SK-N-SH (cell line): Measurements from ENCODE around the gene IPCEF1. TPM values are rescaled to one million over a fixed set of nuclear protein-coding genes. Genes with fewer than 3 reads are reported as not detected.

Source experiments
- CTCF ChIA-PET: fragments of 300-600, 350-600 bp; formaldehyde crosslinking; extraction: SDS; loops from one replicate; lab custom pipeline; 2021; lab: Yijun Ruan, JAX
- POLR2A ChIA-PET: fragments of 350-600 bp; sonication (Branson Sonifier 250); formaldehyde crosslinking; extraction: SDS; loops from one replicate; lab custom pipeline; 2020; ENCODE audit warnings: antibody characterized with exemption, inconsistent platforms; lab: Yijun Ruan, JAX
- DNase-seq: peaks from one replicate; pipeline ENCODE4 v3.0.0; 2012
- H2AFZ ChIP-seq: fragments of 200-600 bp; sonication (generic); 2 replicates; pipeline ENCODE4 v1.8.1; 2016; ENCODE audit warnings: antibody characterized with exemption, mild to moderate bottlenecking, low read depth
- H3F3A ChIP-seq: fragments of 200-600 bp; sonication (generic); replicated peaks from 2 replicates; pipeline ENCODE3; 2016; ENCODE audit warnings: antibody characterized with exemption, mild to moderate bottlenecking; ENCODE audit not compliant: insufficient read depth
- H3K27ac ChIP-seq, 2 experiments: fragments of 200-500 bp in 1 of 2; fragments of 200-600 bp in 1 of 2; sonication (Bioruptor generic) in 1 of 2; sonication (generic), shearing (Covaris generic) in 1 of 2; 2 replicates each; pipeline versions ENCODE4 v1.5.1 to v1.6.1; 2014 to 2016; ENCODE audit warnings: low read depth in 2 of 2, inconsistent platforms in 1 of 2, low read length in 1 of 2, mild to moderate bottlenecking in 1 of 2, mixed read lengths in 1 of 2
- H3K27me3 ChIP-seq: fragments of 200-600 bp; sonication (generic), shearing (Covaris generic); 2 replicates; pipeline ENCODE4 v1.6.1; 2016; ENCODE audit warnings: mixed run types; ENCODE audit not compliant: insufficient read depth
- H3K36me3 ChIP-seq, 2 experiments: fragments of 200-500 bp in 1 of 2; fragments of 200-600 bp in 1 of 2; sonication (Bioruptor generic) in 1 of 2; sonication (generic) in 1 of 2; replicated peaks in 1 of 2; 2 replicates each; pipeline versions ENCODE3 to v1.5.1; 2014 to 2016; ENCODE audit warnings: low read length in 1 of 2, mild to moderate bottlenecking in 1 of 2; ENCODE audit not compliant: insufficient read depth in 2 of 2, control insufficient read depth in 1 of 2
- H3K4me1 ChIP-seq, 2 experiments: fragments of 200-500 bp in 1 of 2; fragments of 200-600 bp in 1 of 2; sonication (Bioruptor generic) in 1 of 2; sonication (generic), shearing (Covaris generic) in 1 of 2; 2 replicates each; pipeline versions ENCODE4 v1.5.1 to v1.6.1; 2014 to 2016; ENCODE audit warnings: low read depth in 1 of 2, low read length in 1 of 2, mixed run types in 1 of 2; ENCODE audit not compliant: insufficient read depth in 2 of 2, control insufficient read depth in 1 of 2
- H3K4me2 ChIP-seq: fragments of 200-600 bp; sonication (generic), shearing (Covaris generic); 2 replicates; pipeline ENCODE4 v1.6.1; 2017; ENCODE audit warnings: mixed run types
- H3K4me3 ChIP-seq, 2 experiments: fragments of 200-500 bp in 1 of 2; fragments of 200-600 bp in 1 of 2; sonication (Bioruptor generic) in 1 of 2; sonication (generic), shearing (Covaris generic) in 1 of 2; 2 replicates each; pipeline versions ENCODE4 v1.5.1 to v1.8.1; 2014 to 2016; ENCODE audit warnings: low read depth in 2 of 2, inconsistent platforms in 1 of 2, low read length in 1 of 2, mild to moderate bottlenecking in 1 of 2, mixed read lengths in 1 of 2, moderate library complexity in 1 of 2
- H3K79me2 ChIP-seq: fragments of 200-600 bp; sonication (generic); 2 replicates; pipeline ENCODE4 v1.8.1; 2017; ENCODE audit warnings: mild to moderate bottlenecking; ENCODE audit not compliant: insufficient read depth
- H3K9ac ChIP-seq: fragments of 200-600 bp; sonication (generic); 2 replicates; pipeline ENCODE4 v1.6.1; 2017; ENCODE audit warnings: mixed run types
- H3K9me2 ChIP-seq: fragments of 200-600 bp; sonication (generic); 2 replicates; pipeline ENCODE4 v1.6.1; 2017; ENCODE audit warnings: mixed run types
- H3K9me3 ChIP-seq: fragments of 200-600 bp; sonication (generic); 2 replicates; pipeline ENCODE4 v1.6.1; 2017; ENCODE audit warnings: mixed run types, mild to moderate bottlenecking, moderate library complexity
- H4K20me1 ChIP-seq: fragments of 200-600 bp; sonication (generic); 2 replicates; pipeline ENCODE4 v1.6.1; 2017; ENCODE audit warnings: mild to moderate bottlenecking, mixed run types; ENCODE audit not compliant: insufficient read depth
- CHD2 ChIP-seq: fragments of 150-350 bp; IDR thresholded peaks from 2 replicates; pipeline ENCODE4 v1.6.1; 2018; ENCODE audit warnings: low read length; ENCODE audit not compliant: partially characterized antibody
- ELF1 ChIP-seq: IDR thresholded peaks from 2 replicates; pipeline ENCODE4 v1.4.0; 2012
- EZH2phosphoT487 ChIP-seq: fragments of 200-600 bp; sonication (generic); IDR thresholded peaks from 2 replicates; pipeline ENCODE4 v1.6.1; 2017; ENCODE audit warnings: low read depth, mixed run types, mild to moderate bottlenecking, antibody characterized with exemption, moderate library complexity, borderline replicate concordance
- FOXJ3 ChIP-seq: sonication (generic); formaldehyde crosslinking; IDR thresholded peaks from 2 replicates; pipeline ENCODE4 v1.5.1; 2020; ENCODE audit warnings: mild to moderate bottlenecking, missing genetic modification reagents
- FOXM1 ChIP-seq: IDR thresholded peaks from 2 replicates; pipeline ENCODE4 v1.4.0; 2012; ENCODE audit warnings: low read depth, mild to moderate bottlenecking
- MXI1 ChIP-seq: IDR thresholded peaks from 2 replicates; pipeline ENCODE4 v1.6.1; 2012; ENCODE audit warnings: mild to moderate bottlenecking, low read depth, low read length, improper control_type of control experiment
- NRF1 ChIP-seq: IDR thresholded peaks from 2 replicates; pipeline ENCODE4 v1.6.1; 2012; ENCODE audit warnings: low read depth, mild to moderate bottlenecking, low read length
- RAD21 ChIP-seq: IDR thresholded peaks from 2 replicates; pipeline ENCODE4 v1.6.1; 2012; ENCODE audit warnings: mild to moderate bottlenecking, low read length
- RFX5 ChIP-seq: IDR thresholded peaks from 2 replicates; pipeline ENCODE4 v1.6.1; 2012; ENCODE audit warnings: mild to moderate bottlenecking, improper control_type of control experiment, low read length
- SIN3A ChIP-seq: IDR thresholded peaks from 2 replicates; pipeline ENCODE4 v1.6.1; 2012; ENCODE audit warnings: low read depth, mild to moderate bottlenecking, low read length, moderate library complexity, borderline replicate concordance
- SMC3 ChIP-seq: IDR thresholded peaks from 2 replicates; pipeline ENCODE4 v1.6.1; 2012; ENCODE audit warnings: low read depth, low read length, improper control_type of control experiment
- TCF12 ChIP-seq: IDR thresholded peaks from 2 replicates; pipeline ENCODE4 v1.4.0; 2012
- WGBS: methylation state at CpG from one replicate; pipeline ENCODE4 v1.1.6; 2017; ENCODE audit warnings: low lambda C conversion rate; 5-methylcytosine and 5-hydroxymethylcytosine counted together
- polyA plus RNA-seq, 3 experiments: library from polyadenylated mRNA; depleted of rRNA; stranded (reverse); fragments of >200 nt; gene quantifications; 2 replicates each; pipeline ENCODE4 v1.2.3, GENCODE V29; 2012
- TF ChIP-seq, protein P1 (sequence below): fragments of 150-350 bp; IDR thresholded peaks from 2 replicates; pipeline ENCODE4 v1.6.1; 2017; ENCODE audit warnings: antibody characterized with exemption, low read length, low read depth, borderline replicate concordance
- TF ChIP-seq, protein P2 (sequence below): IDR thresholded peaks from 2 replicates; pipeline ENCODE4 v1.4.0; 2012; ENCODE audit warnings: low read depth, borderline replicate concordance
- TF ChIP-seq, protein P3 (sequence below): IDR thresholded peaks from 2 replicates; pipeline ENCODE4 v1.6.1; 2012; ENCODE audit warnings: mild to moderate bottlenecking, low read depth, low read length, moderate library complexity

Gene IPCEF1
- polyA plus RNA-seq, 1 of the 3 experiments (the other 2 are of a cell fraction): not detected

DNA sequence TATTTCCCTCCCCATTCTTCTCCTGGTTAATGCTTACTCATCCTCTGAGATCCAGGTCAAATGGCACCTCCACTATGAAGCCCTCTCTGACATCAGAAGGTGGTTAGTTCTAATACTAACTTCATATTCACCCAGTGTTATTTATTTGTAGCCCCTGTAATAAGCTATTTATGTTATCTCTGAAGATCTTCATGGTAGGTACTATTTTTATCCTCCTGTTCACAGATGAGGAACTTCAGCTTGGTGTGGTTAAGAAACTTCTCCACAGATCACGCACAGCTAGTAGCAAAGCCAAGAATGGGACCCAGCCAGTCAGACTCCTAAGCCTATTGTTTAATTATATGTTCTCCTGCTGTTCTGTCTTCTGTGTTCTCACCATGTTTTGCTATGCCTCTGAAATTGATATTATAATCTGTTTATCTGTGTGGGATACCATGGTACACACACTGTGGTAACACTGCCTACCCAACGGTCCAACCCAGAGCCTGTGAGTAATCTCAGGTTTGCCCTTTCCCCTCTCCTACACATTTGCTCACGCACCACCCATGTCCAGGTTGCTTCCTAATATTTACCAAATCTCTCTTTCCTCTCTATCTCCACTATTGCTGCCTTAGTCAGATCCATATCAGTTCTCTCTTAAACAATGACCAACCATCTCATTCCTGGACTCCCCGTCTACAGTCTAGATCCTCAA lies 98.4 kb downstream of the IPCEF1 start:
- TF ChIP-seq FOXJ3 (CRISPR knock-in tag): no peak
- no peak for TF ChIP-seq RAD21
- no peak for TF ChIP-seq MXI1
- no peak for TF ChIP-seq FOXM1
- TF ChIP-seq, protein P1, sequence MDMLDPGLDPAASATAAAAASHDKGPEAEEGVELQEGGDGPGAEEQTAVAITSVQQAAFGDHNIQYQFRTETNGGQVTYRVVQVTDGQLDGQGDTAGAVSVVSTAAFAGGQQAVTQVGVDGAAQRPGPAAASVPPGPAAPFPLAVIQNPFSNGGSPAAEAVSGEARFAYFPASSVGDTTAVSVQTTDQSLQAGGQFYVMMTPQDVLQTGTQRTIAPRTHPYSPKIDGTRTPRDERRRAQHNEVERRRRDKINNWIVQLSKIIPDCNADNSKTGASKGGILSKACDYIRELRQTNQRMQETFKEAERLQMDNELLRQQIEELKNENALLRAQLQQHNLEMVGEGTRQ: no peak
- no peak for TF ChIP-seq NRF1
- TF ChIP-seq CHD2: no peak
- TF ChIP-seq SMC3: no peak
- TF ChIP-seq, protein P2, sequence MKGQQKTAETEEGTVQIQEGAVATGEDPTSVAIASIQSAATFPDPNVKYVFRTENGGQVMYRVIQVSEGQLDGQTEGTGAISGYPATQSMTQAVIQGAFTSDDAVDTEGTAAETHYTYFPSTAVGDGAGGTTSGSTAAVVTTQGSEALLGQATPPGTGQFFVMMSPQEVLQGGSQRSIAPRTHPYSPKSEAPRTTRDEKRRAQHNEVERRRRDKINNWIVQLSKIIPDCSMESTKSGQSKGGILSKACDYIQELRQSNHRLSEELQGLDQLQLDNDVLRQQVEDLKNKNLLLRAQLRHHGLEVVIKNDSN: no peak
- no peak for TF ChIP-seq ELF1
- TF ChIP-seq TCF12: no peak
- no peak for TF ChIP-seq RFX5
- no peak for TF ChIP-seq SIN3A
- TF ChIP-seq, protein P3, sequence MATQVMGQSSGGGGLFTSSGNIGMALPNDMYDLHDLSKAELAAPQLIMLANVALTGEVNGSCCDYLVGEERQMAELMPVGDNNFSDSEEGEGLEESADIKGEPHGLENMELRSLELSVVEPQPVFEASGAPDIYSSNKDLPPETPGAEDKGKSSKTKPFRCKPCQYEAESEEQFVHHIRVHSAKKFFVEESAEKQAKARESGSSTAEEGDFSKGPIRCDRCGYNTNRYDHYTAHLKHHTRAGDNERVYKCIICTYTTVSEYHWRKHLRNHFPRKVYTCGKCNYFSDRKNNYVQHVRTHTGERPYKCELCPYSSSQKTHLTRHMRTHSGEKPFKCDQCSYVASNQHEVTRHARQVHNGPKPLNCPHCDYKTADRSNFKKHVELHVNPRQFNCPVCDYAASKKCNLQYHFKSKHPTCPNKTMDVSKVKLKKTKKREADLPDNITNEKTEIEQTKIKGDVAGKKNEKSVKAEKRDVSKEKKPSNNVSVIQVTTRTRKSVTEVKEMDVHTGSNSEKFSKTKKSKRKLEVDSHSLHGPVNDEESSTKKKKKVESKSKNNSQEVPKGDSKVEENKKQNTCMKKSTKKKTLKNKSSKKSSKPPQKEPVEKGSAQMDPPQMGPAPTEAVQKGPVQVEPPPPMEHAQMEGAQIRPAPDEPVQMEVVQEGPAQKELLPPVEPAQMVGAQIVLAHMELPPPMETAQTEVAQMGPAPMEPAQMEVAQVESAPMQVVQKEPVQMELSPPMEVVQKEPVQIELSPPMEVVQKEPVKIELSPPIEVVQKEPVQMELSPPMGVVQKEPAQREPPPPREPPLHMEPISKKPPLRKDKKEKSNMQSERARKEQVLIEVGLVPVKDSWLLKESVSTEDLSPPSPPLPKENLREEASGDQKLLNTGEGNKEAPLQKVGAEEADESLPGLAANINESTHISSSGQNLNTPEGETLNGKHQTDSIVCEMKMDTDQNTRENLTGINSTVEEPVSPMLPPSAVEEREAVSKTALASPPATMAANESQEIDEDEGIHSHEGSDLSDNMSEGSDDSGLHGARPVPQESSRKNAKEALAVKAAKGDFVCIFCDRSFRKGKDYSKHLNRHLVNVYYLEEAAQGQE: no peak
- no peak for TF ChIP-seq EZH2phosphoT487
- WGBS: 63% methylated on average over 4 of the region's 4 CpGs
- ChIA-PET CTCF (no interaction called here), POLR2A (no interaction called here)
- Histone ChIP-seq H3K27me3 (no peaks in the 10 kb centered on the region), H4K20me1 (no peaks in the 10 kb centered on the region), H3F3A (no peaks in the 10 kb centered on the region), H3K9me3 (no peaks in the 10 kb centered on the region; the same call in 1 of the 2 replicates), H3K27ac (no peak overlapping the region), H2AFZ (no peak overlapping the region), H3K9me2 (no peaks in the 10 kb centered on the region), H3K4me3 (no peak overlapping the region), H3K79me2 (no peaks in the 10 kb centered on the region), H3K4me1 (no peaks in the 10 kb centered on the region), H3K36me3 (no peaks in the 10 kb centered on the region), H3K9ac (no peak overlapping the region), H3K4me2 (no peak overlapping the region)
- no peak for DNase-seq
